MV-4-11 (cell line): Measurements from ENCODE around the gene MRGPRE.

Experiments
- DNase-seq: peaks from one replicate; lab custom pipeline; 2025; lab: John Stamatoyannopoulos, UW

MRGPRE gene

GRCh38 chr11:3178349-3178748, 53.9 kb downstream of the MRGPRE start:
- DNase-seq, result peak; percentile 43

GRCh38 chr11:3177931-3178330, 54.3 kb downstream of the MRGPRE start:
- peak; percentile 65 for DNase-seq
